K562 (cell line): ENCODE data around the gene STYX. TPM values are rescaled to one million over a fixed set of nuclear protein-coding genes. Genes with fewer than 3 reads are reported as not detected.

Experiments used
- ATAC-seq: fragments of 200-7000 bp; cut with Tn5 transposase; 3 replicates; pipeline ENCODE4 v1.9.1; 2020; ENCODE audit warnings: moderate library complexity
- BruUV-seq: library from RNA; stranded (reverse); fragments of 400-500 nt; replicated peaks from 2 replicates; lab custom pipeline; 2021; lab: Mats Ljungman, UMichigan
- CTCF ChIA-PET: fragments of 300-600 bp; formaldehyde crosslinking; extraction: SDS; loops from one replicate; lab custom pipeline; 2021; ENCODE audit warnings: low intra/inter-chr PET ratio; lab: Yijun Ruan, JAX
- POLR2A ChIA-PET: fragments of 300-600, 350-650 bp; sonication (Branson Sonifier 250); formaldehyde crosslinking; extraction: SDS; loops from one replicate; lab custom pipeline; 2021; ENCODE audit warnings: antibody characterized with exemption, inconsistent platforms; lab: Yijun Ruan, JAX
- DNase-seq, 4 experiments: peaks; one replicate each; pipeline versions ENCODE4 v3.0.0 to v3.0.0-alpha.2; 2011 to 2018; ENCODE audit warnings: low spot score in 3 of 4, mixed read lengths in 3 of 4; ENCODE audit errors: extremely low read depth in 1 of 4
- FAIRE-seq: peaks from 2 replicates; lab custom pipeline; 2011; peaks lifted over from hg19 to GRCh38; lab: Jason Lieb, UNC
- H2AFZ ChIP-seq: 2 replicates; pipeline ENCODE4 v1.6.0; 2011; ENCODE audit warnings: low read depth, low read length, control low read depth, inconsistent platforms
- H3K27ac ChIP-seq: fragments of 200-600 bp; 3 replicates; pipeline ENCODE4 v1.8.0; 2011; ENCODE audit warnings: low read depth, mild to moderate bottlenecking, control low read depth, inconsistent platforms, low read length, moderate library complexity, mixed read lengths; ENCODE audit errors: extremely low read depth
- H3K27me3 ChIP-seq, 2 experiments: fragments of 300-600 bp in 1 of 2; 2 replicates in 1 of 2; 3 replicates in 1 of 2; pipeline versions ENCODE4 v1.6.0 to v1.8.0; 2011; ENCODE audit warnings: inconsistent platforms in 2 of 2, low read length in 2 of 2, mild to moderate bottlenecking in 1 of 2, mixed read lengths in 1 of 2, moderate library complexity in 1 of 2; ENCODE audit not compliant: control insufficient read depth in 2 of 2, insufficient read depth in 2 of 2
- H3K36me3 ChIP-seq: fragments of 300-600 bp; 3 replicates; pipeline ENCODE4 v1.8.0; 2011; ENCODE audit warnings: mild to moderate bottlenecking, low read length, inconsistent platforms; ENCODE audit not compliant: control insufficient read depth, insufficient read depth
- H3K4me1 ChIP-seq, 2 experiments: fragments of 200-600 bp in 1 of 2; replicated peaks in 1 of 2; 2 replicates in 1 of 2; 3 replicates in 1 of 2; pipeline versions ENCODE4 v1.5.1 to v1.8.0; 2011; ENCODE audit warnings: inconsistent platforms in 2 of 2, low read length in 2 of 2, mild to moderate bottlenecking in 1 of 2, mixed read lengths in 1 of 2, moderate library complexity in 1 of 2; ENCODE audit not compliant: control insufficient read depth in 2 of 2, insufficient read depth in 2 of 2
- H3K4me2 ChIP-seq: 2 replicates; pipeline ENCODE4 v1.6.1; 2011; ENCODE audit warnings: low read length, control low read depth, inconsistent platforms, mixed read lengths; ENCODE audit not compliant: insufficient read depth
- H3K4me3 ChIP-seq: fragments of 200-600 bp; sonication (generic), shearing (Covaris generic); 2 replicates; pipeline ENCODE4 v1.5.1; 2016; ENCODE audit warnings: control low read depth, inconsistent platforms
- H3K79me2 ChIP-seq: fragments of 200-600 bp; 3 replicates; pipeline ENCODE4 v1.8.0; 2011; ENCODE audit warnings: low read length, inconsistent platforms; ENCODE audit not compliant: control insufficient read depth, insufficient read depth
- H3K9ac ChIP-seq, 2 experiments: 2 replicates each; pipeline versions ENCODE4 v1.6.0 to v1.6.1; 2011; ENCODE audit warnings: low read depth in 2 of 2, low read length in 2 of 2, control low read depth in 1 of 2, inconsistent platforms in 1 of 2, mild to moderate bottlenecking in 1 of 2, mixed read lengths in 1 of 2; ENCODE audit not compliant: insufficient read depth in 1 of 2
- H3K9me1 ChIP-seq: one replicate; pipeline ENCODE4 v1.6.0; 2011; ENCODE audit warnings: inconsistent platforms, mild to moderate bottlenecking, low read length, moderate library complexity; ENCODE audit not compliant: control insufficient read depth, insufficient read depth
- H3K9me3 ChIP-seq: replicated peaks from 2 replicates; pipeline ENCODE4 v1.5.1; 2011; ENCODE audit warnings: low read depth, low read length, inconsistent platforms; ENCODE audit not compliant: control insufficient read depth, insufficient read depth
- H4K20me1 ChIP-seq: replicated peaks from 2 replicates; pipeline ENCODE4 v1.6.1; 2011; ENCODE audit warnings: low read length, inconsistent platforms, mixed read lengths; ENCODE audit not compliant: control insufficient read depth, insufficient read depth
- BACH1 ChIP-seq: fragments of 200-800 bp; sonication (Bioruptor generic); IDR thresholded peaks from 2 replicates; pipeline ENCODE4 v1.6.1; 2016; ENCODE audit warnings: missing genetic modification characterization, missing compliant biosample characterization
- CHD4 ChIP-seq: fragments of 200-600 bp; sonication (generic); IDR thresholded peaks from 3 replicates; pipeline ENCODE4 v1.6.1; 2012; ENCODE audit warnings: low read depth, mild to moderate bottlenecking, mixed read lengths, low read length, inconsistent platforms; ENCODE audit not compliant: insufficient read depth, insufficient replicate concordance, poor library complexity, severe bottlenecking
- COPS2 ChIP-seq: fragments of 450-650 bp; conservative IDR thresholded peaks from 2 replicates; pipeline ENCODE4 v1.6.1; 2016; ENCODE audit warnings: mild to moderate bottlenecking, moderate library complexity
- ETS2 ChIP-seq: IDR thresholded peaks from 2 replicates; pipeline ENCODE4 v1.6.1; 2016; ENCODE audit warnings: borderline replicate concordance, missing genetic modification characterization, mild to moderate bottlenecking, moderate library complexity, missing compliant biosample characterization; ENCODE audit not compliant: poor library complexity, severe bottlenecking
- FOS ChIP-seq: IDR thresholded peaks from 3 replicates; pipeline ENCODE4 v1.6.1; 2011; ENCODE audit not compliant: insufficient read length; ENCODE audit errors: extremely low read depth
- PHF21A ChIP-seq: fragments of 450-650 bp; IDR thresholded peaks from 2 replicates; pipeline ENCODE4 v1.6.1; 2017; ENCODE audit warnings: low read depth, borderline replicate concordance
- PURB ChIP-seq: sonication (generic); formaldehyde crosslinking; IDR thresholded peaks from 2 replicates; pipeline ENCODE4 v1.9.0; 2021; ENCODE audit warnings: low read depth, mild to moderate bottlenecking, missing genetic modification reagents
- RBM25 ChIP-seq: fragments of 200-400 bp; formaldehyde crosslinking; IDR thresholded peaks from 2 replicates; pipeline ENCODE4 v1.6.1; 2018; ENCODE audit warnings: low read length, low read depth, moderate library complexity; ENCODE audit not compliant: severe bottlenecking
- RCOR1 ChIP-seq, 2 experiments: IDR thresholded peaks; 2 replicates each; pipeline ENCODE4 v1.6.1; 2012; ENCODE audit warnings: low read depth in 2 of 2, low read length in 2 of 2, borderline replicate concordance in 1 of 2, improper control_type of control experiment in 1 of 2
- RUNX1 ChIP-seq: sonication (generic); IDR thresholded peaks from 2 replicates; pipeline ENCODE4 v1.6.1; 2016; ENCODE audit warnings: antibody characterized with exemption, low read depth
- SIRT6 ChIP-seq: IDR thresholded peaks from one replicate; pipeline ENCODE4 v1.6.1; 2012; ENCODE audit warnings: low read depth, mild to moderate bottlenecking, control low read depth, inconsistent platforms, low read length, moderate library complexity
- TBL1XR1 ChIP-seq, 2 experiments: IDR thresholded peaks; 2 replicates each; pipeline ENCODE4 v1.6.1; 2012; ENCODE audit warnings: improper control_type of control experiment in 2 of 2, low read length in 2 of 2, mild to moderate bottlenecking in 1 of 2
- ZBTB26 ChIP-seq: fragments of 450-650 bp; formaldehyde crosslinking; IDR thresholded peaks from 2 replicates; pipeline ENCODE4 v1.4.0; 2022; ENCODE audit warnings: missing genetic modification characterization
- ZFPM2 ChIP-seq: fragments of 250-450 bp; sonication (Bioruptor Pico); IDR thresholded peaks from 2 replicates; pipeline ENCODE4 v1.5.1; 2022; ENCODE audit warnings: mild to moderate bottlenecking
- ZNF239 ChIP-seq: fragments of 250-450 bp; sonication (Bioruptor Pico); IDR thresholded peaks from 2 replicates; pipeline ENCODE4 v1.4.0; 2020; ENCODE audit warnings: mild to moderate bottlenecking
- ZNF408 ChIP-seq: fragments of 250-450 bp; sonication (Bioruptor Pico); IDR thresholded peaks from 2 replicates; pipeline ENCODE4 v1.4.0; 2020; ENCODE audit warnings: low read depth, mild to moderate bottlenecking, moderate library complexity
- ZNF766 ChIP-seq: fragments of 200-800 bp; sonication (Bioruptor generic); conservative IDR thresholded peaks from 2 replicates; pipeline ENCODE4 v1.6.1; 2016; ENCODE audit warnings: missing genetic modification characterization, missing compliant biosample characterization
- WGBS: fragments of 100-300 bp; shearing (Covaris generic); methylation state at CpG from one replicate; pipeline ENCODE4 v1.1.6; 2016; ENCODE audit warnings: low coverage, mixed read lengths; ENCODE audit not compliant: insufficient coverage; ENCODE audit errors: missing lambda C conversion rate; 5-methylcytosine and 5-hydroxymethylcytosine counted together
- in situ Hi-C: fragments of 300-500 bp; cut with MboI; formaldehyde crosslinking; loops from 4 replicates; pipeline ENCODE4 v1.15.0; 2018; ENCODE audit warnings: inconsistent platforms, mixed read lengths
- intact Hi-C: fragments of 100-400 bp; cut with micrococcal nuclease; formaldehyde crosslinking; loops from 2 replicates; pipeline ENCODE4 v1.14.2; 2022
- polyA plus RNA-seq, 8 experiments: library from polyadenylated mRNA; depleted of rRNA in 4 of 8; stranded (reverse) in 5 of 8; unstranded in 3 of 8; fragments of >200 nt; fragmentation: Nextera tagmentation in 2 of 8; fragmentation: Illumina TruSeq in 1 of 8; extraction: Ambion mirVana in 2 of 8; extraction: Trizol in 1 of 8; gene quantifications; 2 replicates each; pipeline versions ENCODE4 v1.2.1 to v1.2.3, GENCODE V29; 2011 to 2014; ENCODE audit warnings: inconsistent platforms in 1 of 8, missing spikeins in 1 of 8
- total RNA-seq, 7 experiments: library from RNA; depleted of rRNA in 6 of 7; stranded (reverse); fragments of >200 nt in 6 of 7; fragmentation: Illumina TruSeq in 2 of 7; extraction: Trizol in 2 of 7; gene quantifications; 2 replicates each; pipeline versions ENCODE4 v1.2.1 to v1.2.3, GENCODE V29; 2011 to 2021; ENCODE audit warnings: low replicate concordance in 1 of 7

STYX gene
- total and polyA plus RNA-seq, 9 of the 15 experiments (the other 6 are each of a cell fraction or from before 2014, with no cell fraction given): 5.0 to 15.4 (median 10.6) TPM

GRCh38 chr14:52701223-52701622 lies 28.7 kb upstream of the STYX start:
- TF ChIP-seq ZNF766 (CRISPR knock-in tag): no peak
- TF ChIP-seq CHD4: no peak
- TF ChIP-seq PHF21A: no peak
- TF ChIP-seq RCOR1 (IDR thresholded peaks at IDR 0.05; ENCODE audit: borderline replicate concordance in 1 of 2, low read depth in 2 of 2, low read length in 2 of 2): no peak
- TF ChIP-seq FOS: no peak
- ChIA-PET POLR2A (interaction anchor here (0.7 to 1.2 kb wide), 2 partner anchors 10 to 105 kb away, joined by 3 to 4 read pairs; no protein-coding TSS in a partner anchor), CTCF (no interaction called here)
- DNase-seq: no peak
- in situ Hi-C loops: no loop called here
- Histone ChIP-seq H3K9me3 (no peaks in the 10 kb centered on the region), H3K9me1 (no peaks in the 10 kb centered on the region), H3K4me1 (no peaks in the 10 kb centered on the region; a peak in 1 of 5 replicates), H3K27ac (no peak overlapping the region), H3K79me2 (no peaks in the 10 kb centered on the region), H3K27me3 (no peaks in the 10 kb centered on the region), H4K20me1 (no peaks in the 10 kb centered on the region), H3K9ac (no peak overlapping the region), H3K4me3 (no peak overlapping the region), H3K4me2 (no peak overlapping the region), H3K36me3 (no peaks in the 10 kb centered on the region), H2AFZ (peak overlapping the region; percentile 66; the same call in 1 of the 2 replicates)
- intact Hi-C loops: no loop called here
- FAIRE-seq: no peak
- BruUV-seq: no TSS peak
- 31% methylated on average over 3 of the region's 3 CpGs for WGBS
- ATAC-seq: peak; percentile 21; the same call in 1 of the 3 replicates

DNA sequence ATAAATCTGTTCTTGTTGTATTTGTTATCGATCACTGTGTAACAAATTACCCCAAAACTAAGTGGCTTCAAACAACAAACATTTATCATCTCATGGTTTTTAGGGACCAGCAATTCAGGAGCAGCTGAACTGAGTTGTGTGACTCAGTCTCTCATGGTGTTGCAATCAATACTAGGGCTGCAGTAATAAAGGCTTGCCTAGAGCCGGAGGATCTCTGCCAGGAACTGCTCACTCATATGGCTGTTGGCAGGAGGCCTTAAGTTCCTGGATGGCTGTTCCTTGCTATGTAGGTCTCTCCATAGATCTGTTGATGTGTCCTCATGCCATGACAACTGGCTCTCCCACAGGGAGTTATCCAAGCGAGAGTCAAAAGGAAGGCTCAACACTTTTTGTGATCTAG lies 26.7 kb upstream of the STYX start:
- H3K79me2 ChIP-seq: peaks cover 13% of the 10 kb centered on the region
- in situ Hi-C loops: no loop called here
- no peak overlapping the region for H2AFZ ChIP-seq
- H3K9me1 ChIP-seq: no peaks in the 10 kb centered on the region
- no peaks in the 10 kb centered on the region for H4K20me1 ChIP-seq
- no TSS peak for BruUV-seq
- H3K36me3 ChIP-seq: no peaks in the 10 kb centered on the region
- ATAC-seq: no peak
- ChIA-PET CTCF (no interaction called here), POLR2A (no interaction called here)
- 89% methylated on average over 3 of the region's 3 CpGs for WGBS
- no peak for DNase-seq
- no peaks in the 10 kb centered on the region for H3K27me3 ChIP-seq
- no peak overlapping the region for H3K4me2 ChIP-seq
- no peak overlapping the region for H3K4me3 ChIP-seq
- H3K9me3 ChIP-seq: no peaks in the 10 kb centered on the region
- FAIRE-seq: no peak
- H3K9ac ChIP-seq: no peak overlapping the region
- no peak overlapping the region for H3K27ac ChIP-seq
- intact Hi-C loops: no loop called here
- peaks cover 0 to 1% of the 10 kb centered on the region in 2 experiments; a peak in 2 of 5 replicates for H3K4me1 ChIP-seq
- TF ChIP-seq BACH1 (no peak), RUNX1 (no peak), ZNF408 (CRISPR knock-in tag) (no peak), RBM25 (no peak), ETS2 (tag) (no peak), COPS2 (no peak), PURB (CRISPR knock-in tag) (no peak), ZBTB26 (CRISPR knock-in tag) (no peak), SIRT6 (no peak), TBL1XR1 (IDR thresholded peaks at IDR 0.05; ENCODE audit: low read length in 2 of 2) (no peak), ZNF239 (CRISPR knock-in tag) (no peak), ZFPM2 (CRISPR knock-in tag) (no peak)
